ENCODE measurements around the gene CCDC57. TPM values are rescaled to one million over a fixed set of nuclear protein-coding genes. Genes with fewer than 3 reads are reported as not detected.
A peak's percentile ranks its signal among the peaks of the same experiment; 100 is the strongest.

Gene CCDC57
- total and polyA plus RNA-seq, 9 of the 15 experiments (the other 6 are each of a cell fraction or from before 2014, with no cell fraction given) = 0.83 to 36.2 (median 13.6) TPM

GRCh38 chr17:82114872-82115271 lies 97.8 kb downstream of the CCDC57 start:
- Histone ChIP-seq H3K36me3 (ENCODE audit: control insufficient read depth, insufficient read depth, low read length) (peaks cover 19% of the 10 kb centered on the region; the same call in 2 of the 3 replicates), H3K4me3 (no peak overlapping the region), H3K4me1 (replicated peaks in 1 of 2; ENCODE audit: control insufficient read depth in 2 of 2, insufficient read depth in 2 of 2, low read length in 2 of 2) (peaks cover 34 to 50% of the 10 kb centered on the region in 2 experiments), H4K20me1 (replicated peaks; ENCODE audit: control insufficient read depth, insufficient read depth, low read length) (no peaks in the 10 kb centered on the region; the same call in 1 of the 2 replicates), H3K4me2 (ENCODE audit: insufficient read depth, low read length) (no peak overlapping the region), H3K27ac (ENCODE audit: extremely low read depth, low read depth, low read length) (no peak overlapping the region), H3K27me3 (ENCODE audit: control insufficient read depth in 2 of 2, insufficient read depth in 2 of 2, low read length in 2 of 2) (no peaks in the 10 kb centered on the region; a peak in 1 of 5 replicates), H2AFZ (ENCODE audit: low read depth, low read length) (no peak overlapping the region), H3K9ac (ENCODE audit: insufficient read depth in 1 of 2, low read depth in 2 of 2, low read length in 2 of 2) (peak overlapping the region in 1 of 2 experiments; percentile 77; a peak in 2 of 4 replicates), H3K9me1 (ENCODE audit: control insufficient read depth, insufficient read depth, low read length) (peaks cover 7% of the 10 kb centered on the region), H3K79me2 (ENCODE audit: control insufficient read depth, insufficient read depth, low read length) (peaks cover 2% of the 10 kb centered on the region; the same call in 1 of the 3 replicates), H3K9me3 (replicated peaks; ENCODE audit: control insufficient read depth, insufficient read depth, low read depth, low read length) (no peaks in the 10 kb centered on the region)
- FAIRE-seq (no peak), ATAC-seq (no peak), DNase-seq (ENCODE audit: extremely low read depth in 1 of 4, low spot score in 3 of 4) (no peak)
- CTCF ChIA-PET (ENCODE audit: low intra/inter-chr PET ratio) = no interaction called here
- 93% methylated on average over 9 of the region's 9 CpGs for WGBS (ENCODE audit: insufficient coverage, low coverage, missing lambda C conversion rate)
- POLR2A ChIA-PET = interaction anchor here (0.6 kb wide), 1 partner anchor 16 kb away, joined by 3 read pairs; the partner anchor contains the start of gene FASN
- BruUV-seq (replicated peaks) = no TSS peak
- intact Hi-C loops (cut with micrococcal nuclease) (no loop called here), in situ Hi-C loops (cut with MboI) (no loop called here)
- TF ChIP-seq DDX20 (tag; IDR thresholded peaks at IDR 0.05; ENCODE audit: low read depth) (no peak), FIP1L1 (IDR thresholded peaks at IDR 0.05; ENCODE audit: low read depth, low read length, poor library complexity, severe bottlenecking) (no peak), ZKSCAN3 (CRISPR knock-in tag; IDR thresholded peaks at IDR 0.05) (no peak), ZNF143 (CRISPR knock-in tag; IDR thresholded peaks at IDR 0.05) (no peak), ZSCAN32 (CRISPR knock-in tag; IDR thresholded peaks at IDR 0.05) (no peak), JUND (IDR thresholded peaks at IDR 0.05; ENCODE audit: borderline replicate concordance, low read depth, low read length) (no peak), JUND (tag; IDR thresholded peaks at IDR 0.05; ENCODE audit: borderline replicate concordance, low read depth, low read length) (no peak), GABPA (tag; conservative IDR thresholded peaks at IDR 0.05; ENCODE audit: low read depth) (no peak), RFX7 (CRISPR knock-in tag; IDR thresholded peaks at IDR 0.05) (no peak)
